MM.1S (cell line): ENCODE measurements around the gene DRC7.

Experiments
- EZH2 ChIP-seq: fragments of 300-600 bp; sonication (generic); optimal IDR thresholded peaks from 2 replicates; pipeline ENCODE3; 2017; ENCODE audit warnings: low read depth, mild to moderate bottlenecking, antibody characterized with exemption, low read length, mixed read lengths
- TF ChIP-seq, protein P1 (sequence below): fragments of 300-600 bp; sonication (generic); IDR thresholded peaks from 2 replicates; pipeline ENCODE4 v1.5.1; 2016; ENCODE audit warnings: antibody characterized with exemption, low read length, mixed read lengths

DNA sequence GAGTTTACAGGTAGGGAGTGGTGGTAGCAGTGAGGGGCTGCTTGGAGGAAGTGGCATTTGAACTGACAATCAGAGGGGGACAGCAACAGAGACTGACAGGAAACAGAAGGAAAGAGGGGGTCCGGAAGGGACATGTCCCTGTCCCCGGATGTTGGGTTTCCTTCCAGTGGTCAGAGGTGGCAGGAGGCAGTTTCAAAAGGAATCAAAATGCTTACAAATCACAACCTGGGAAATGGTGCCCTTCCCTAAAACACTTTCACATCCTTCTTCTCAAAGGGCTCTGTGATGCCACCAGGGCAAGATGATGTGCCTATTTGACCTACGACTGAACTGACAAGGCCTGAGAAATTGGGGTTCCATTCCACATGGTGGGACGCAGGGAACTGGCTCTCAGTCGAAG, 46.5 kb upstream of the DRC7 start:
- TF ChIP-seq EZH2 = no peak
- TF ChIP-seq, protein P1, sequence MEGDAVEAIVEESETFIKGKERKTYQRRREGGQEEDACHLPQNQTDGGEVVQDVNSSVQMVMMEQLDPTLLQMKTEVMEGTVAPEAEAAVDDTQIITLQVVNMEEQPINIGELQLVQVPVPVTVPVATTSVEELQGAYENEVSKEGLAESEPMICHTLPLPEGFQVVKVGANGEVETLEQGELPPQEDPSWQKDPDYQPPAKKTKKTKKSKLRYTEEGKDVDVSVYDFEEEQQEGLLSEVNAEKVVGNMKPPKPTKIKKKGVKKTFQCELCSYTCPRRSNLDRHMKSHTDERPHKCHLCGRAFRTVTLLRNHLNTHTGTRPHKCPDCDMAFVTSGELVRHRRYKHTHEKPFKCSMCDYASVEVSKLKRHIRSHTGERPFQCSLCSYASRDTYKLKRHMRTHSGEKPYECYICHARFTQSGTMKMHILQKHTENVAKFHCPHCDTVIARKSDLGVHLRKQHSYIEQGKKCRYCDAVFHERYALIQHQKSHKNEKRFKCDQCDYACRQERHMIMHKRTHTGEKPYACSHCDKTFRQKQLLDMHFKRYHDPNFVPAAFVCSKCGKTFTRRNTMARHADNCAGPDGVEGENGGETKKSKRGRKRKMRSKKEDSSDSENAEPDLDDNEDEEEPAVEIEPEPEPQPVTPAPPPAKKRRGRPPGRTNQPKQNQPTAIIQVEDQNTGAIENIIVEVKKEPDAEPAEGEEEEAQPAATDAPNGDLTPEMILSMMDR = no peak
